Uterus (tissue), 2 donors: Measurements from ENCODE around the gene CAMKK2.

Experiments used
- POLR2A ChIP-seq, 2 donors: fragments of 450-650 bp; IDR thresholded peaks; one replicate each; pipeline ENCODE4 v1.6.1; 2016; ENCODE audit warnings: antibody characterized with exemption in 2 of 2, mild to moderate bottlenecking in 1 of 2, moderate library complexity in 1 of 2
- TF ChIP-seq, protein P1 (sequence below), 4 experiments: fragments of 200-600 bp in 2 of 4; fragments of 450-650 bp in 2 of 4; sonication (generic) in 2 of 4; IDR thresholded peaks; one replicate each; pipeline ENCODE4 v1.5.1; 2016 to 2019; ENCODE audit warnings: antibody characterized with exemption in 4 of 4, mild to moderate bottlenecking in 2 of 4, moderate library complexity in 1 of 4

DNA sequence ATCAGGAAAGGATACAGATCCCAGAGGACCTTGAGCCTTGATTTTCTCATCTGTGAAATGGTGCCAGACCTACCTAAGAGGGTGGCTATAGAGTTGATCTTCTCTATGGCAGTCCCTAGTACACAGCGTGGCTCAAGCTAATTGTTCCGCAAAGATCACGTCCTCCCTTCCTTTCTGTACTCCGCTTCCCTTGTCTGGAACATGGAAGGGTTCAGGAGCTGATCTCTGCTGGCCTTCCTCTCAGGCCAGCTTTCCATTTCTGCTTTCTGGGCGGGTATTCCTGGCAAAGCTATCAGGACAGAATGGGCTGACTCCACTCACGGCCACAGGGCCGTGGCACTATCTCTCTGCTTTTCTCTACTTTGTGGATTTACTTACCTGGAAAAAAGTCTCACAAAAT is 6.5 kb downstream of the CAMKK2 start:
- TF ChIP-seq, protein P1, sequence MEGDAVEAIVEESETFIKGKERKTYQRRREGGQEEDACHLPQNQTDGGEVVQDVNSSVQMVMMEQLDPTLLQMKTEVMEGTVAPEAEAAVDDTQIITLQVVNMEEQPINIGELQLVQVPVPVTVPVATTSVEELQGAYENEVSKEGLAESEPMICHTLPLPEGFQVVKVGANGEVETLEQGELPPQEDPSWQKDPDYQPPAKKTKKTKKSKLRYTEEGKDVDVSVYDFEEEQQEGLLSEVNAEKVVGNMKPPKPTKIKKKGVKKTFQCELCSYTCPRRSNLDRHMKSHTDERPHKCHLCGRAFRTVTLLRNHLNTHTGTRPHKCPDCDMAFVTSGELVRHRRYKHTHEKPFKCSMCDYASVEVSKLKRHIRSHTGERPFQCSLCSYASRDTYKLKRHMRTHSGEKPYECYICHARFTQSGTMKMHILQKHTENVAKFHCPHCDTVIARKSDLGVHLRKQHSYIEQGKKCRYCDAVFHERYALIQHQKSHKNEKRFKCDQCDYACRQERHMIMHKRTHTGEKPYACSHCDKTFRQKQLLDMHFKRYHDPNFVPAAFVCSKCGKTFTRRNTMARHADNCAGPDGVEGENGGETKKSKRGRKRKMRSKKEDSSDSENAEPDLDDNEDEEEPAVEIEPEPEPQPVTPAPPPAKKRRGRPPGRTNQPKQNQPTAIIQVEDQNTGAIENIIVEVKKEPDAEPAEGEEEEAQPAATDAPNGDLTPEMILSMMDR (IDR thresholded peaks at IDR 0.05) = no peak
- TF ChIP-seq POLR2A (IDR thresholded peaks at IDR 0.05) = no peak
